ENCODE data around the gene PLEKHB2. TPM values are rescaled to one million over a fixed set of nuclear protein-coding genes. Genes with fewer than 3 reads are reported as not detected.
"Not testable (repeated sequence)": the region's sequence is repeated elsewhere in the genome, so short reads cannot be mapped to it uniquely, and the experiment has no call there.

Gene PLEKHB2
- total and polyA plus RNA-seq, 2 experiments from 2014 or later, result 39.8 to 99.2 TPM

DNA sequence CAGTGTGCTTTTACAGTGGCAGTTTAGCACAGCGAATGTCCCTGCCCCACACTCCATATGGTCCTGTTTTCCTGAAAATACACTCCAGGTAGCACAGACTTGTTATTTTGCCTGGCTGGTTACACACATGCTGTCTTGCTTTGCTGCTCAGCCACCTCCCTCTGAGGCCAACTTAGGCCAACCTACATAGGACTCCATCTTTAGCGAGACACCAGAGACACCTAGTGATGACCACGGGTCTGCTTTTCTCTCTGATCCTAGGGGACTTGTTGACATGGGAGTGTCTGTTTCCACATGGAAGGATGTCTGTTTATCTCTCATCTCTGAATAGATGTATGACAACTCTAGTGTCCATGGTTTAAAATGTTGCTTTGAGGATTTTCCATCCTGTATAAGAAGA, 43.3 kb downstream of the PLEKHB2 start:
- Mint-ChIP-seq H3K4me3 (no peak overlapping the region), H3K27me3 (ENCODE audit: insufficient read depth, low read depth, poor library complexity) (peaks cover 15% of the 10 kb centered on the region), H3K4me1 (peaks cover 6% of the 10 kb centered on the region; the same call in 2 of the 3 replicates), H3K27ac (no peak overlapping the region), H3K36me3 (ENCODE audit: low read depth) (peaks cover 45% of the 10 kb centered on the region), H3K9me3 (no peaks in the 10 kb centered on the region; the same call in 2 of the 3 replicates)
- DNase-seq (ENCODE audit: low spot score), result no peak
- Histone ChIP-seq H3K4me2 (no peak overlapping the region), H3K4me3 (no peak overlapping the region), H3K4me1 (ENCODE audit: insufficient read depth) (no peaks in the 10 kb centered on the region), H3F3A (replicated peaks; ENCODE audit: low read depth) (no peaks in the 10 kb centered on the region), H3K27me3 (ENCODE audit: insufficient read depth) (no peaks in the 10 kb centered on the region), H3K27ac (ENCODE audit: low read depth) (no peak overlapping the region), H3K36me3 (ENCODE audit: insufficient read depth) (peaks cover 5% of the 10 kb centered on the region; the same call in 1 of the 2 replicates), H4K20me1 (replicated peaks; ENCODE audit: insufficient read depth) (peaks cover 17% of the 10 kb centered on the region; the same call in 1 of the 2 replicates), H2AFZ (no peak overlapping the region), H3K9me2 (ENCODE audit: insufficient read depth) (no peaks in the 10 kb centered on the region), H3K79me2 (replicated peaks; ENCODE audit: insufficient read depth) (peaks cover 7% of the 10 kb centered on the region)
- no peak for ATAC-seq
- TF ChIP-seq ZNF114 (CRISPR knock-in tag; IDR thresholded peaks at IDR 0.05), result no peak
- TF ChIP-seq, protein P1, sequence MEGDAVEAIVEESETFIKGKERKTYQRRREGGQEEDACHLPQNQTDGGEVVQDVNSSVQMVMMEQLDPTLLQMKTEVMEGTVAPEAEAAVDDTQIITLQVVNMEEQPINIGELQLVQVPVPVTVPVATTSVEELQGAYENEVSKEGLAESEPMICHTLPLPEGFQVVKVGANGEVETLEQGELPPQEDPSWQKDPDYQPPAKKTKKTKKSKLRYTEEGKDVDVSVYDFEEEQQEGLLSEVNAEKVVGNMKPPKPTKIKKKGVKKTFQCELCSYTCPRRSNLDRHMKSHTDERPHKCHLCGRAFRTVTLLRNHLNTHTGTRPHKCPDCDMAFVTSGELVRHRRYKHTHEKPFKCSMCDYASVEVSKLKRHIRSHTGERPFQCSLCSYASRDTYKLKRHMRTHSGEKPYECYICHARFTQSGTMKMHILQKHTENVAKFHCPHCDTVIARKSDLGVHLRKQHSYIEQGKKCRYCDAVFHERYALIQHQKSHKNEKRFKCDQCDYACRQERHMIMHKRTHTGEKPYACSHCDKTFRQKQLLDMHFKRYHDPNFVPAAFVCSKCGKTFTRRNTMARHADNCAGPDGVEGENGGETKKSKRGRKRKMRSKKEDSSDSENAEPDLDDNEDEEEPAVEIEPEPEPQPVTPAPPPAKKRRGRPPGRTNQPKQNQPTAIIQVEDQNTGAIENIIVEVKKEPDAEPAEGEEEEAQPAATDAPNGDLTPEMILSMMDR (conservative IDR thresholded peaks at IDR 0.05; ENCODE audit: low read depth in 2 of 2), result peak in 1 of 2 experiments; percentile 41; a peak in 2 of 4 replicates
- TF ChIP-seq, protein P2, sequence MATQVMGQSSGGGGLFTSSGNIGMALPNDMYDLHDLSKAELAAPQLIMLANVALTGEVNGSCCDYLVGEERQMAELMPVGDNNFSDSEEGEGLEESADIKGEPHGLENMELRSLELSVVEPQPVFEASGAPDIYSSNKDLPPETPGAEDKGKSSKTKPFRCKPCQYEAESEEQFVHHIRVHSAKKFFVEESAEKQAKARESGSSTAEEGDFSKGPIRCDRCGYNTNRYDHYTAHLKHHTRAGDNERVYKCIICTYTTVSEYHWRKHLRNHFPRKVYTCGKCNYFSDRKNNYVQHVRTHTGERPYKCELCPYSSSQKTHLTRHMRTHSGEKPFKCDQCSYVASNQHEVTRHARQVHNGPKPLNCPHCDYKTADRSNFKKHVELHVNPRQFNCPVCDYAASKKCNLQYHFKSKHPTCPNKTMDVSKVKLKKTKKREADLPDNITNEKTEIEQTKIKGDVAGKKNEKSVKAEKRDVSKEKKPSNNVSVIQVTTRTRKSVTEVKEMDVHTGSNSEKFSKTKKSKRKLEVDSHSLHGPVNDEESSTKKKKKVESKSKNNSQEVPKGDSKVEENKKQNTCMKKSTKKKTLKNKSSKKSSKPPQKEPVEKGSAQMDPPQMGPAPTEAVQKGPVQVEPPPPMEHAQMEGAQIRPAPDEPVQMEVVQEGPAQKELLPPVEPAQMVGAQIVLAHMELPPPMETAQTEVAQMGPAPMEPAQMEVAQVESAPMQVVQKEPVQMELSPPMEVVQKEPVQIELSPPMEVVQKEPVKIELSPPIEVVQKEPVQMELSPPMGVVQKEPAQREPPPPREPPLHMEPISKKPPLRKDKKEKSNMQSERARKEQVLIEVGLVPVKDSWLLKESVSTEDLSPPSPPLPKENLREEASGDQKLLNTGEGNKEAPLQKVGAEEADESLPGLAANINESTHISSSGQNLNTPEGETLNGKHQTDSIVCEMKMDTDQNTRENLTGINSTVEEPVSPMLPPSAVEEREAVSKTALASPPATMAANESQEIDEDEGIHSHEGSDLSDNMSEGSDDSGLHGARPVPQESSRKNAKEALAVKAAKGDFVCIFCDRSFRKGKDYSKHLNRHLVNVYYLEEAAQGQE (IDR thresholded peaks at IDR 0.05; ENCODE audit: unreplicated experiment), result no peak
- no peak for TF ChIP-seq POLR2AphosphoS5 (IDR thresholded peaks at IDR 0.05; ENCODE audit: low read depth)

DNA sequence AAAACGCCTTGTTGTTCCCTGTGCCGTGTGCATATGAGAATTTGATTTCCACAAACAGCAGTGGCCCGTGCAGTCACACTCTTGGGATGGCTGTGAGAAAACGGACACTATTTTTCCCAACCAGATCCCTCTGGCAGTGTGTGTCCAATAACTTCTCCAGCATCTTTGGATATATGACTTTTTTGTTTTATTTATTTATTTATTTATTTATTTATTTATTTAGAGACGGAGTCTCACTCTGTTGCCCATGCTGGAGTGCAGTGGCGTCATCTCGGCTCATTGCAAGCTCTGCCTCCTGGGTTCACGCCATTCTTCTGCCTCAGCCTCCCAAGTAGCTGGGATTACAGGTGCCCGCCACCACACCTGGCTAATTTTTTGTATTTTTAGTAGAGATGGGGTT, 45.0 kb downstream of the PLEKHB2 start:
- not testable (repeated sequence) for H3F3A ChIP-seq (replicated peaks; ENCODE audit: low read depth); H3K27me3 ChIP-seq (ENCODE audit: insufficient read depth); DNase-seq (ENCODE audit: low spot score); H3K36me3 ChIP-seq (ENCODE audit: insufficient read depth); H3K27ac Mint-ChIP-seq; H3K4me3 Mint-ChIP-seq; H3K27ac ChIP-seq (ENCODE audit: low read depth); H3K9me3 Mint-ChIP-seq; H3K79me2 ChIP-seq (replicated peaks; ENCODE audit: insufficient read depth); H2AFZ ChIP-seq; H3K4me3 ChIP-seq; H4K20me1 ChIP-seq (replicated peaks; ENCODE audit: insufficient read depth); H3K4me2 ChIP-seq; ATAC-seq; H3K4me1 ChIP-seq (ENCODE audit: insufficient read depth); H3K9me2 ChIP-seq (ENCODE audit: insufficient read depth)
- peaks cover 15% of the 10 kb centered on the region for H3K27me3 Mint-ChIP-seq (ENCODE audit: insufficient read depth, low read depth, poor library complexity)
- peaks cover 39% of the 10 kb centered on the region for H3K36me3 Mint-ChIP-seq (ENCODE audit: low read depth)
- peaks cover 14% of the 10 kb centered on the region; the same call in 2 of the 3 replicates for H3K4me1 Mint-ChIP-seq

DNA sequence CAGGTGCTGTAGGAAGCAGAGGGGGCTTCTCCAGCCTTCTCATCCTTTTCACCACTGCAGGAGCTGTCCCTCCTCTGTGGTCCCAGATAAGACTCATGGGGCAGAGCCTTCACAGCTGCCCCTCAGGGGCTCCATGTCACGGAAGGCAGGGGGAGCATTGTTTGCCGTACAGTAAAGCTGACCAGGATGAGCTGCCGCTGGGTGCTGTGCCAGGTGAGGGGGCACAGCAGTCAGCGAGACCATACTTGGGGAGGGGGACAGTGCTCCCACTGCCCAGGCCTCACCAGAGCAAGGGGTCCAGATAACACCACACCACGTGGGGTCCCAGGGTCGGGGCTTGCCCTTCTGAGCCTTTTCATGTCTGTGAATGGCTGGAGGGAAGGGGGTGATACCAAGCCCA, 46.3 kb downstream of the PLEKHB2 start:
- H3F3A ChIP-seq (replicated peaks; ENCODE audit: low read depth), result no peaks in the 10 kb centered on the region
- H3K4me3 Mint-ChIP-seq, result no peak overlapping the region
- H3K27ac ChIP-seq (ENCODE audit: low read depth), result no peak overlapping the region
- DNase-seq (ENCODE audit: low spot score) (no peak), ATAC-seq (no peak)
- peaks cover 32% of the 10 kb centered on the region for H3K36me3 Mint-ChIP-seq (ENCODE audit: low read depth)
- H3K36me3 ChIP-seq (ENCODE audit: insufficient read depth), result peaks cover 5% of the 10 kb centered on the region; the same call in 1 of the 2 replicates
- H3K4me3 ChIP-seq, result no peak overlapping the region
- no peak overlapping the region for H3K4me2 ChIP-seq
- H3K27ac Mint-ChIP-seq, result no peak overlapping the region
- peaks cover 15% of the 10 kb centered on the region for H3K27me3 Mint-ChIP-seq (ENCODE audit: insufficient read depth, low read depth, poor library complexity)
- TF ChIP-seq, protein P1 (conservative IDR thresholded peaks at IDR 0.05; ENCODE audit: low read depth in 2 of 2), result no peak
- TF ChIP-seq ZNF114 (CRISPR knock-in tag; IDR thresholded peaks at IDR 0.05), result no peak
- no peaks in the 10 kb centered on the region for H3K27me3 ChIP-seq (ENCODE audit: insufficient read depth)
- no peaks in the 10 kb centered on the region; the same call in 1 of the 2 replicates for H3K4me1 ChIP-seq (ENCODE audit: insufficient read depth)
- no peaks in the 10 kb centered on the region for H3K9me2 ChIP-seq (ENCODE audit: insufficient read depth)
- peaks cover 14% of the 10 kb centered on the region; the same call in 2 of the 3 replicates for H3K4me1 Mint-ChIP-seq
- H3K9me3 Mint-ChIP-seq, result no peaks in the 10 kb centered on the region; the same call in 2 of the 3 replicates
- no peak overlapping the region for H2AFZ ChIP-seq
- H4K20me1 ChIP-seq (replicated peaks; ENCODE audit: insufficient read depth), result peaks cover 10% of the 10 kb centered on the region; the same call in 1 of the 2 replicates
- H3K79me2 ChIP-seq (replicated peaks; ENCODE audit: insufficient read depth), result no peaks in the 10 kb centered on the region

Data from GM23338 (cell line).